GM18951 (cell line): ENCODE data around the gene MPV17L.
"Not testable (repeated sequence)": the region's sequence is repeated elsewhere in the genome, so short reads cannot be mapped to it uniquely, and the experiment has no call there.

ENCODE experiments used
- POLR2A ChIP-seq: IDR thresholded peaks from 4 replicates; pipeline ENCODE4 v1.6.1; 2011; ENCODE audit warnings: mild to moderate bottlenecking; ENCODE audit not compliant: insufficient read length, insufficient read depth; ENCODE audit errors: extremely low read depth
- in situ Hi-C: fragments of 300-500 bp; cut with MboI; formaldehyde crosslinking; loops from one replicate; pipeline ENCODE4 v1.12.0; 2022; ENCODE audit warnings: low sequenced_read_pairs, mixed read lengths, inconsistent platforms; ENCODE audit not compliant: unreplicated experiment

Gene MPV17L

DNA sequence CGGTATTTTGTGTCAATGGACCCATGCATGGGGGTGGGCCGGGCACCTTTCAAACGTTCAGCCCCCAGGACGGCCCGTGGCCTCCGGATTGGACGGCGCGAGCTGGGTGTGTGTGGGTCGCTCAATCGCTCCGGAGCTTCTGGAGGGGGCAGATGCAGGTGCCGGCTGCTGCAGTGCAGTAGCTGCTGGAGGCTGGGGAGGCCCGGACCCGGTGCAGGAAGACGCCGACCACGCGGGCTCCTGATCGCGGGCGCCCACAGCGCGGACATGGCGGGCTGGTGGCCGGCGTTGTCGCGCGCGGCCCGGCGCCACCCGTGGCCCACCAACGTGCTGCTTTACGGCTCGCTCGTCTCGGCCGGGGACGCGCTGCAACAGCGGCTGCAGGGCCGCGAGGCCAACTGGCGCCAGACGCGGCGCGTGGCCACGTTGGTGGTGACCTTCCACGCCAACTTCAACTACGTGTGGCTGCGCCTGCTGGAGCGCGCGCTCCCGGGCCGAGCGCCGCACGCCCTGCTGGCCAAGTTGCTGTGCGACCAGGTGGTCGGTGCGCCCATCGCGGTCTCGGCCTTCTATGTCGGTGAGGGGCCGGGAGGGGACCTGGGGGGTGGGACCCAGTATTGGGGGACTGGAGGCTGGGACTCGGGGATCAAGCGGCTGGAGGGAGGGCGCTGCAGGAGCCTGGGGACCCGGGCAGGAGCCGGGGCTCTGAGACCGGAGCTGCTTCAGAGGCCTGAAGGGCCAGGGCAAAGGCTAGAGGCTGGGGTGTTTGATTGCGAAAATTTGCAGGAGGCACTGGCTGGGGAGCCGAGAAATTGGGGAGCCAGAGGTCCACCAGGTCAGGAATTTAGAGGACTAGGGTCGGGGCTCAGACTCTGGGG lies at the start of gene MPV17L:
TSS of gene MPV17L (plus strand) at position 124 of the 878 bp plus-strand sequence. CDS start at position 268, 144 bp downstream.
- in situ Hi-C loops, result not testable (repeated sequence)

DNA sequence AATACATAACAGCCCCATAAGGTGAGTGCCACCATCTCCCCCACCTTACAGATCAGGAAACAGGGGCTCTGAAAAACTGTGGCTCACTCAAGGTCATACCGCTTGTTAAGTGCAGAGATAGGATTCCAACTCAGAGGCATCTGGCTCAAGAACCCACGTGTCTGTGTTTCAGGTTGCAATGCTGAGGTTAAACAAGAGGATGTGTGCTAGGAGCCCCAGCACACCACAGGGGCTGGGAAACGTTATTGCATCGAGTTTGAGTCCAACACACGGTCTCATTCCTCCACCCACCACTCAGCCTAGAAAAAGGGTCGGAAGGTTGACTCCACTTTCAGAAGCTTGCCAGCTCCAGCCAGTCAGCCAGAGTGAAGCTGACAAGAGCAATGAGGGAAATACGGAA lies 46.8 kb upstream of the MPV17L start:
- in situ Hi-C loops, result not testable (repeated sequence)

- in situ Hi-C loops, result not testable (repeated sequence)
These were observed 44.3 kb upstream of the MPV17L start for GRCh38 chr16:15351251-15351650.

DNA sequence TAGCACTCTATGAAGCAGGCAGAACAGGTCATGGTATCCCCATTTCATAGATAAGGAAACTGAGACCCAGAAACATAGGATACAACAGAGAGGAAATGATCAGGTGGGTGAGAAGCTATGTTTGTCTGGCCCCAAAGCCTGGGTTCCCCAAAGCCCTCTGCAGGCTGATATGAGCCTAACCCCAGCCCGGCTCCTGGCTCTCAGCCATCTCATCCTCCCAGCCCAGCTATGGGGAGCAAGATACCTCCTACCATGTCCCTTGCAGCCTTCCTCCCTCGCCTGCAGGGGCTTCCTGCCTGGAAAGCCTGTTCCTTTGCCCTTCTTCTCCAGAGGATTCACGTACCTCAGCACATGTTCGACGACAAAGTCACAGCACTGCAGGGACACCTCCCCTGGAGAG lies 43.8 kb upstream of the MPV17L start:
- in situ Hi-C loops, result not testable (repeated sequence)

DNA sequence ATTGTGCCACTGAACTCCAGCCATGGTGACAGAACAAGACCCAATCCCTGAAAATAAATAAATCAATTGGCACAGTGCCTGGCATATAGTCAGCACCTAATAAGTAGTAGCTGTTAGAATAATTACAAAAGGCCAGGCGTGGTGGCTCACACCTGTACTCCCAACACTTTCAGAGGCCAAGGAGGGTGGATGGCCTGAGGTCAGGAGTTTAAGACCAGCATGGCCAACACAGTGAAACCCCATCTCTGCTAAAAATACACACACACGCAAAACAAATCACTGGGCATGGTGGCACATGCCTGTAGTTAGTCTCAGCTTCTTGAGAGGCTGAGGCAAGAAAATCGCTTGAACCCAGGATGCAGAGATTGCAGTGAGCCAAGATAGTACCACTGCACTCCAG lies 42.7 kb upstream of the MPV17L start:
- in situ Hi-C loops, result not testable (repeated sequence)

DNA sequence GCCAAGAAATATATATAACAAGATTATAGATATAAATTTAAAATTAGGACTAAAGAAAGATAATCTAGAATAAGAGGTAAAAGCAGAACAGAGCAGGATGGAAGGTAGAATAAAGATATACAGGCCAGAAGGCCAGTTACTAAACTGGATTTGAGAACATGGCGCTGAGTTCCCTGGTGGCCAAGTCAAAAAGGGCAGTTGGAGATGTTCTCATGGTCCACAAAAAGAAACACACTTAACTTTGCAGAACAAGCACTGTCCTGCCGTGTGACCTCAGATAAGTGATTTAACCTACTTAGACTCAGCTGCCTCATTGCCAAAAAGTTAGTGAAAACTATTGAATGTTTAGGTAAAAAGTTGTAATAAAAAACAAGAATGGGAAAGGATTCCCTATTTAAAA lies 40.7 kb upstream of the MPV17L start:
- in situ Hi-C loops, result not testable (repeated sequence)

DNA sequence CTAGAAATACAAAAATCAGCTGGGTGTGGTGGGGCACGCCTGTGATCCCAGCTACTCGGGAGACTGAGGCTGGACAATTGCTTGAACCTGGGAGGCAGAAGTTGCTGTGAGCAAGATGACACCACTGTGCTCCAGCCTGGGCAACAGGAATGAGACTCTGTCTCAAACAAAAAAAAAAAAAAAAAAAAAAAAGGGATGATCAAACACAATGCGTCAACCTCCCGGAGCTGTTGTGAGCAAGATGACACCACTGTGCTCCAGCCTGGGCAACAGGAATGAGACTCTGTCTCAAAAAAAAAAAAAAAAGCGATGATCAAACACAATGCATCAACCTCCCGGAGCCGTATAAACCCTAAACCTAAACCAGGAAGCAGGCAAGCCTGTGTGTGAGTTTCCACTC lies 38.1 kb upstream of the MPV17L start:
- in situ Hi-C loops, result not testable (repeated sequence)

GRCh38 chr16:15378194-15378593 lies 17.4 kb upstream of the MPV17L start, which contains the start of gene NPIPA5:
Gene NPIPA5 (minus strand): TSS chr16:15378294. CDS start chr16:15378294, 0 bp downstream.
- in situ Hi-C loops, result not testable (repeated sequence)

DNA sequence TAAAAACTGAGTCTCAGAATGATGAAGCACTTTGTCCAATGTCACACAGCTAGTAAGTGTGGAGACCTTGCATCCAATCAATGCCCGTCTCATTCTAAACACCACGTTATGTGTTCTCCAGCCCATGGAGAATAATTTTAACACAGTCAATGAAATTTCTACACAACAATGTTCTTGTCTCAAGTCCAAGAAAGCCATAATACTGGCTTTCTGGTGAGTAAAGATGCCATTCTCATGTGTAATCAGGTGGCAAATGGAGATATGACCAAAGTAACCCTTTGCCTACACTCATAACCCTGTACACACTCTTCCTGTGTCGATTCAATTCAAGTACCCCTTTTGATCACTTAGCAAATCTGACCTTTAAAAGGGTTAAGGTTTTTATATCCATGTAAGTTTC lies 12.7 kb upstream of the MPV17L start:
- in situ Hi-C loops, result not testable (repeated sequence)

DNA sequence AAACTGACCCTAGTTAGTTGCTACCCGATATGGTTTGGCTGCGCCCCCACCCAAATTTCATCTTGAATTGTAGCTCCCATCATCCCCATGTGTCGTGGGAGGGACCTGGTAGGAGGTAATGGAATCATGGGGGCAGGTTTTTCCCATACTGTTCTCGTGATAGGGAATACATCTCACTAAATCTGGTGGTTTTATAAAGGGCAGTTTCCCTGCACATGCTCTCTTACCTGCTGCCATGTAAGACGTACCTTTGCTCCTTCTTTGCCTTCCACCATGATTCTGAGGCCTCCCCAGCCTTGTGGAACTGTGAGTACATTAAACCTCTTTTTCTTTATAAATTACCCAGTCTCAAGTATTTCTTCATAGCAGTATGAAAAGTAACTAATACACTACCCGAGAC lies 7.5 kb upstream of the MPV17L start:
- in situ Hi-C loops, result not testable (repeated sequence)

DNA sequence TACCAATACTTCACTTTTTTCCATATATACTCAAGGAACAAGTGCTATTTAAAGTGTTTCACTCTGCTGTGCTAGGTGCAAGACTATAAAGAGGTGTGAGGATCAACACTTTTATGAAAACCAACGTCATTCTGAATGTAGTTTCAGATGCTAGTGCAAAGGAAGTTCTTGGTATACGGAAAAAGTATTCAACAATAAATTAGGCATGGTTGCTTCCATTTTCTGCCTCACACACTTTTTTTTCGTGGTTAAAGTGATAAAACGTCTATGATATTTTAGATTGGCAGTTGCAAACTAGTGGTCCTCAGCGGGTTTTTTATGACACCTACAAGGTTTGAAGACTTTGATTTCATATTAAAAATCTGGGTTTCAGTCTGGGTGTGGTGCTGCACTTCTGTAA lies 5.6 kb upstream of the MPV17L start:
- in situ Hi-C loops, result not testable (repeated sequence)

DNA sequence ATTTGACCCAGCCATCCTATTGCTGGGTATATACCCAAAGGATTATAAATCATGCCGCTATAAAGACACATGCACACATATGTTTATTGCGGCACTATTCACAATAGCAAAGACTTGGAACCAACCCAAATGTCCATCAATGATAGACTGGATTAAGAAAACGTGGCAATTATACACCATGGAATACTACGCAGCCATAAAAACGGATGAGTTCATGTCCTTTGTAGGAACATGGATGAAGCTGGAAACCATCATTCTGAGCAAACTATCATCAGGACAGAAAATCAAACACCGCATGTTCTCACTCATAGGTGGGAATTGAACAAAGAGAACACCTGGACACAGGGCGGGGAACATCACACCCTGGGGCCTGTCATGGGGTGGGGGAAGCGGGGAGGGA lies 2.5 kb upstream of the MPV17L start:
- in situ Hi-C loops, result not testable (repeated sequence)

GRCh38 chr16:15396509-15396829 lies 915 bp downstream of the MPV17L start:
- in situ Hi-C loops, result not testable (repeated sequence)

GRCh38 chr16:15396948-15397594 lies 1.5 kb downstream of the MPV17L start:
- in situ Hi-C loops, result no loop called here
- no peak for TF ChIP-seq POLR2A

DNA sequence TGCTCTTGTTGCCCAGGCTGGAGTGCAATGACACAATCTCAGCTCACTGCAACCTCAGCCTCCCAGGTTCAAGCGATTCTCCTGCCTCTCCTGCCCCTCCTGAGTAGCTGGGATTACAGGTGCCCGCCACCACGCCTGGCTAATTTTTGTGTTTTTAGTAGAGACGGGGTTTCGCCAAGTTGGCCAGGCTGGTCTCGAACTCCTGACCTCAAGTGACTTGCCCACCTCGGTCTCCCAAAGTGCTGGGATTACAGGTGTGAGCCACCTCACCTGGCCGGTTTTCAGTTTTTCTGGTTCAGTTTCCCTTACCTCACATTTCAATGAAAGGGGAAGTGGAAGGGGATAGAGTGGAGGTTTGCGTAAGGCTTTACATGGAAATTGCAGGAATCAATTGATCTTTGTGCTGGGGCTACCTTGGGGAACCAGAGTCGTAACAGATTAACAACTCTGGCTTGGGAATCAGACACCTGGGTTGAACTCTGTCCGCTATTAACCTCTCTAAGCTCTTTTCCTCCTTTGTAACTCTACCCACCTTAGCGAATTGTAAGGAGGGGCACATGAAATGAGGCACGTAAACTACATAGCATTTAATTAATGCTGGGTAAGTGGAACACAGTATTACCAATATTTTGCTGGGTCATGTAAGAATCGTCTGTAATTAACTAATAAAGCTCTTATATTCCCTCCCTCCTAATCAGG lies 3.2 kb downstream of the MPV17L start:
- TF ChIP-seq POLR2A, result no peak
- in situ Hi-C loops, result no loop called here
